ENCODE results near the gene PDK2.

PDK2 gene

GRCh38 chr17:50144355-50144754 lies 49.2 kb downstream of the PDK2 start:
- no peak overlapping the region for H3K4me3 ChIP-seq (ENCODE audit: low read length)
- no peak for DNase-seq (ENCODE audit: low read depth, low spot score)

GRCh38 chr17:50144845-50145531 lies 49.8 kb downstream of the PDK2 start:
- DNase-seq (ENCODE audit: low read depth, low spot score): no peak
- H3K4me3 ChIP-seq (ENCODE audit: low read length): no peak overlapping the region

GRCh38 chr17:50145532-50146229 lies 50.5 kb downstream of the PDK2 start:
- no peak overlapping the region for H3K4me3 ChIP-seq (ENCODE audit: low read length)
- no peak for DNase-seq (ENCODE audit: low read depth, low spot score)

- no peak for DNase-seq (ENCODE audit: low read depth, low spot score)
- H3K4me3 ChIP-seq (ENCODE audit: low read length): no peak overlapping the region
Measured at GRCh38 chr17:50146230-50146926, 51.2 kb downstream of the PDK2 start.

GRCh38 chr17:50146927-50147665 lies 51.9 kb downstream of the PDK2 start:
- H3K4me3 ChIP-seq (ENCODE audit: low read length): no peak overlapping the region
- DNase-seq (ENCODE audit: low read depth, low spot score): no peak

GRCh38 chr17:50147841-50148225 lies 52.7 kb downstream of the PDK2 start:
- H3K4me3 ChIP-seq (ENCODE audit: low read length): no peak overlapping the region
- DNase-seq (ENCODE audit: low read depth, low spot score): no peak

- no peak for DNase-seq (ENCODE audit: low read depth, low spot score)
- peak overlapping the region; percentile 23 for H3K4me3 ChIP-seq (ENCODE audit: low read length)
Measured at GRCh38 chr17:50148226-50149090, 53.3 kb downstream of the PDK2 start.

GRCh38 chr17:50149091-50149416 lies 53.9 kb downstream of the PDK2 start:
- DNase-seq (ENCODE audit: low read depth, low spot score): no peak
- H3K4me3 ChIP-seq (ENCODE audit: low read length): peak overlapping the region; percentile 16

- DNase-seq (ENCODE audit: low read depth, low spot score): no peak
- H3K4me3 ChIP-seq (ENCODE audit: low read length): peak overlapping the region; percentile 85
Measured at GRCh38 chr17:50149417-50150353, 54.5 kb downstream of the PDK2 start.

- peak within 1 kb of the TSS; percentile 85 for H3K4me3 ChIP-seq (ENCODE audit: low read length)
- no peak for DNase-seq (ENCODE audit: low read depth, low spot score)
Measured at GRCh38 chr17:50150354-50151040, 55.3 kb downstream of the PDK2 start, which contains the start of gene PPP1R9B. TSS of gene PPP1R9B (minus strand) at chr17:50150677. CDS start at chr17:50150513, 164 bp downstream.

- DNase-seq (ENCODE audit: low read depth, low spot score): peak; percentile 87
- peak overlapping the region; percentile 85 for H3K4me3 ChIP-seq (ENCODE audit: low read length)
Measured at GRCh38 chr17:50151041-50151936, 56.1 kb downstream of the PDK2 start.

GRCh38 chr17:50151937-50152547 lies 56.9 kb downstream of the PDK2 start:
- peak overlapping the region; percentile 85 for H3K4me3 ChIP-seq (ENCODE audit: low read length)
- DNase-seq (ENCODE audit: low read depth, low spot score): peak; percentile 74

- no peak for DNase-seq (ENCODE audit: low read depth, low spot score)
- no peak overlapping the region; the same call in 1 of the 2 replicates for H3K4me3 ChIP-seq (ENCODE audit: low read length)
Measured at GRCh38 chr17:50152736-50153135, 57.6 kb downstream of the PDK2 start.

GRCh38 chr17:50153650-50154575 lies 58.8 kb downstream of the PDK2 start:
- H3K4me3 ChIP-seq (ENCODE audit: low read length): no peak overlapping the region
- no peak for DNase-seq (ENCODE audit: low read depth, low spot score)

GRCh38 chr17:50154604-50155003 lies 59.5 kb downstream of the PDK2 start:
- no peak for DNase-seq (ENCODE audit: low read depth, low spot score)
- no peak overlapping the region for H3K4me3 ChIP-seq (ENCODE audit: low read length)

Measured in Jurkat, Clone E6-1 (cell line).